PC-9 (cell line): ENCODE results near the gene NINJ1.

Experiments
- EZH2 ChIP-seq: fragments of 200-600 bp; sonication (generic); IDR thresholded peaks from 2 replicates; pipeline ENCODE4 v1.8.0; 2017; ENCODE audit warnings: antibody characterized with exemption, low read depth
- TF ChIP-seq, protein P1 (sequence below): fragments of 200-600 bp; sonication (generic); conservative IDR thresholded peaks from 2 replicates; pipeline ENCODE4 v1.6.1; 2017; ENCODE audit warnings: mixed run types, antibody characterized with exemption, mild to moderate bottlenecking, moderate library complexity

DNA sequence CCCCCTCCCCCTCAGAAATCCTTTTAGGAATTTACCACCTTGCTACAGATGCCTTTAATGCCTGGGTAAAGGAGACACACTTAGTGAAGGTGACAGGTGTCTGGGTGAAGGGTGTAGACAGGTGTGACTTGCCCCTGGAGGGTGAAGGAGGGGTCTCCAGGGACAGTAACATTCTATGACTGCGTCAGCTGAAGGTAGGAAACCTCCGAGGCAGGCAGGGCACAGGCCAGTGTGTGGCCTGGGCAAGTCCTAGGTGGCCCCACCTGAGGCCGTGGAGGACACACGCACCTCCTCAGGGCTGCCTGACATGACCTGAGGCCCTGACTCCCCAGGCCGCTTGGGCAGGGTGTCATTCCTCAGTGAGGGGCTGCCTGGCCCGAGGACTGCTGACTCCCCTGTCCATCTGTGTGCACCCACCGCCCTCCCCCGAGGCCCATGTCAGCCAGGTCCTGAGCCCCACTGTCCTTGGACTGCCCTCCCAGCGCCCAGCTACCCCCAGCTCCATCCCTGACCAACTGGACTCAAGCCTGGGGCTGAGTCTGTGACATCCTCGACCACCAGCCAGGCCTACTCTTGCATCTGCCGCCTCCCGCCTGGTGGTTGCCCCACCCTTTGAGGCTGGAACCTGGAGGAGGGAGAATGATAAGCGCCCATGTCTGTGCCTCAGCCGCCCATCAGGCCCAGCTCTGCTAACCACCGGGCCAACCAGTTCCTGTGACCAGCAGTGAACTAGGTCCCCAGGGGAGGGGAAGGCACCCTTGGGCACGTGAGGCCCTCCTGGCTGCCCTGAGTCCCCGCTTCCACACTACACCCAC is 19.7 kb downstream of the NINJ1 start:
- TF ChIP-seq, protein P1, sequence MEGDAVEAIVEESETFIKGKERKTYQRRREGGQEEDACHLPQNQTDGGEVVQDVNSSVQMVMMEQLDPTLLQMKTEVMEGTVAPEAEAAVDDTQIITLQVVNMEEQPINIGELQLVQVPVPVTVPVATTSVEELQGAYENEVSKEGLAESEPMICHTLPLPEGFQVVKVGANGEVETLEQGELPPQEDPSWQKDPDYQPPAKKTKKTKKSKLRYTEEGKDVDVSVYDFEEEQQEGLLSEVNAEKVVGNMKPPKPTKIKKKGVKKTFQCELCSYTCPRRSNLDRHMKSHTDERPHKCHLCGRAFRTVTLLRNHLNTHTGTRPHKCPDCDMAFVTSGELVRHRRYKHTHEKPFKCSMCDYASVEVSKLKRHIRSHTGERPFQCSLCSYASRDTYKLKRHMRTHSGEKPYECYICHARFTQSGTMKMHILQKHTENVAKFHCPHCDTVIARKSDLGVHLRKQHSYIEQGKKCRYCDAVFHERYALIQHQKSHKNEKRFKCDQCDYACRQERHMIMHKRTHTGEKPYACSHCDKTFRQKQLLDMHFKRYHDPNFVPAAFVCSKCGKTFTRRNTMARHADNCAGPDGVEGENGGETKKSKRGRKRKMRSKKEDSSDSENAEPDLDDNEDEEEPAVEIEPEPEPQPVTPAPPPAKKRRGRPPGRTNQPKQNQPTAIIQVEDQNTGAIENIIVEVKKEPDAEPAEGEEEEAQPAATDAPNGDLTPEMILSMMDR, result no peak
- TF ChIP-seq EZH2, result no peak
